ENCODE measurements around the gene ASIC3.
"Not testable (repeated sequence)": the region's sequence is repeated elsewhere in the genome, so short reads cannot be mapped to it uniquely, and the experiment has no call there.

Gene ASIC3

GRCh38 chr7:151013733-151014497 lies 34.4 kb upstream of the ASIC3 start:
- DNase-seq (ENCODE audit: low spot score): no peak

- DNase-seq (ENCODE audit: low spot score): peak; percentile 36
Measured at GRCh38 chr7:151014950-151015349, 33.4 kb upstream of the ASIC3 start.

GRCh38 chr7:151015967-151016366 lies 32.4 kb upstream of the ASIC3 start:
- no peak for DNase-seq (ENCODE audit: low spot score)

- no peak for DNase-seq (ENCODE audit: low spot score)
Measured at GRCh38 chr7:151016505-151016904, 31.8 kb upstream of the ASIC3 start.

GRCh38 chr7:151016942-151017341 lies 31.4 kb upstream of the ASIC3 start:
- no peak for DNase-seq (ENCODE audit: low spot score)

GRCh38 chr7:151017370-151017952 lies 30.9 kb upstream of the ASIC3 start:
- no peak for DNase-seq (ENCODE audit: low spot score)

- DNase-seq (ENCODE audit: low spot score): peak; percentile 85
Measured at GRCh38 chr7:151017953-151018420, 30.3 kb upstream of the ASIC3 start.

GRCh38 chr7:151018421-151019129 lies 29.8 kb upstream of the ASIC3 start:
- no peak for DNase-seq (ENCODE audit: low spot score)

GRCh38 chr7:151019130-151019447 lies 29.2 kb upstream of the ASIC3 start:
- DNase-seq (ENCODE audit: low spot score): no peak

GRCh38 chr7:151020231-151020630 lies 28.1 kb upstream of the ASIC3 start:
- no peak for DNase-seq (ENCODE audit: low spot score)

GRCh38 chr7:151023232-151023631 lies 25.1 kb upstream of the ASIC3 start:
- DNase-seq (ENCODE audit: low spot score): no peak

GRCh38 chr7:151024435-151025056 lies 23.8 kb upstream of the ASIC3 start, which contains the start of gene ATG9B:
ATG9B (minus strand) TSS chr7:151024494; CDS start chr7:151024423, 71 bp downstream.
- DNase-seq (ENCODE audit: low spot score): no peak

GRCh38 chr7:151025924-151026671 lies 22.2 kb upstream of the ASIC3 start:
- no peak for DNase-seq (ENCODE audit: low spot score)

- not testable (repeated sequence) for DNase-seq (ENCODE audit: low spot score)
Measured at GRCh38 chr7:151026771-151027727, 21.3 kb upstream of the ASIC3 start.

- DNase-seq (ENCODE audit: low spot score): not testable (repeated sequence)
Measured at GRCh38 chr7:151027728-151028130, 20.6 kb upstream of the ASIC3 start.

- peak; percentile 100 for DNase-seq (ENCODE audit: low spot score)
Measured at GRCh38 chr7:151028131-151028947, 20.0 kb upstream of the ASIC3 start, which contains the start of gene ABCB8. ABCB8 (plus strand) TSS chr7:151028450; CDS start chr7:151028516, 66 bp downstream.

GRCh38 chr7:151028948-151029501 lies 19.3 kb upstream of the ASIC3 start:
- DNase-seq (ENCODE audit: low spot score): no peak

- no peak for DNase-seq (ENCODE audit: low spot score)
Measured at GRCh38 chr7:151031011-151031410, 17.3 kb upstream of the ASIC3 start.

All from NAMALWA (cell line).